ENCODE data around the gene KRT78.
"Not testable (repeated sequence)": the region's sequence is repeated elsewhere in the genome, so short reads cannot be mapped to it uniquely, and the experiment has no call there.

Gene KRT78

GRCh38 chr12:52796429-52796794 lies 52.4 kb downstream of the KRT78 start:
- DNase-seq (ENCODE audit: low spot score): no peak

DNA sequence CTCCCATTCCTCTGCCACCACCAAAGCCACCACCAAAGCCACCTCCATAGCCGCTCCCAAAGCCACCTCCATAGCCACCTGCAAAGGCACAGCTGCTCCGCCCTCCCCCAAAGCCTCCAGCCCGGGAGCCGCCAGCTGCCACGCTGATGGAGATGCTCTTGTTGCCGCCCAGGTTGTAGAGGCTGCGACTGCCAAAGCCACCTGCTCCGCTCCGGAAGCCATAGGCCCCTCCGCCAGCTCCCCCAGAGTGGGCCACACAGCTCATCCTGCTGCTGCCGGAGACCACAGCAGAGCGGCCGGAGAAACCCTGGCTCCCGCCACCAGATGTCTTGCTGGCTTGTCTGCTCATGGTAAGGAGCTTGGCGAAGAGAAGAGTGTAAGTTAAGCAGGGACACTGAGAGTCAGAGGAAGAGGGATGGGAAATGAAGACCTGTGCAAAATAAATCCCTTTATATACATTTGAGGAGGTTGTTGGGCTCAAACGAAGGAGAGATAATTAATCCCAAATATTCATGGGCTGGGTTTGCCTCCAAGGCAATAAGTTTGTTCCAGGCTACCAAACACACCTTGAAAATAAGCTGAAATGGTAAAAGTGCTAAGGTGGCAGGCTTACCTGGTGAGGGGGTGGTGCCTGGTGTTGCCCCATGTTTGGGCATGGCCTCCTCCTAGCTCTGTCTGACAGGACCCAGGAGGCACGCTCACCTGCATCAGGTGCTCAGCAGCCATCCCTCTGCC lies 52.9 kb downstream of the KRT78 start, which contains the start of gene KRT3:
Gene KRT3, minus strand, starts transcription at position 424 of the 735 bp plus-strand sequence. Its CDS starts 75 bp downstream, at position 349.
- DNase-seq (ENCODE audit: low spot score): no peak

GRCh38 chr12:52795332-52795674 lies 53.5 kb downstream of the KRT78 start:
- not testable (repeated sequence) for DNase-seq (ENCODE audit: low spot score)

GRCh38 chr12:52794479-52795331 lies 54.1 kb downstream of the KRT78 start:
- DNase-seq (ENCODE audit: low spot score): peak; percentile 29

- DNase-seq (ENCODE audit: low spot score): no peak
Measured at GRCh38 chr12:52792185-52793029, 56.4 kb downstream of the KRT78 start.

- DNase-seq (ENCODE audit: low spot score): no peak
Measured at GRCh38 chr12:52791271-52792184, 57.3 kb downstream of the KRT78 start.

DNA sequence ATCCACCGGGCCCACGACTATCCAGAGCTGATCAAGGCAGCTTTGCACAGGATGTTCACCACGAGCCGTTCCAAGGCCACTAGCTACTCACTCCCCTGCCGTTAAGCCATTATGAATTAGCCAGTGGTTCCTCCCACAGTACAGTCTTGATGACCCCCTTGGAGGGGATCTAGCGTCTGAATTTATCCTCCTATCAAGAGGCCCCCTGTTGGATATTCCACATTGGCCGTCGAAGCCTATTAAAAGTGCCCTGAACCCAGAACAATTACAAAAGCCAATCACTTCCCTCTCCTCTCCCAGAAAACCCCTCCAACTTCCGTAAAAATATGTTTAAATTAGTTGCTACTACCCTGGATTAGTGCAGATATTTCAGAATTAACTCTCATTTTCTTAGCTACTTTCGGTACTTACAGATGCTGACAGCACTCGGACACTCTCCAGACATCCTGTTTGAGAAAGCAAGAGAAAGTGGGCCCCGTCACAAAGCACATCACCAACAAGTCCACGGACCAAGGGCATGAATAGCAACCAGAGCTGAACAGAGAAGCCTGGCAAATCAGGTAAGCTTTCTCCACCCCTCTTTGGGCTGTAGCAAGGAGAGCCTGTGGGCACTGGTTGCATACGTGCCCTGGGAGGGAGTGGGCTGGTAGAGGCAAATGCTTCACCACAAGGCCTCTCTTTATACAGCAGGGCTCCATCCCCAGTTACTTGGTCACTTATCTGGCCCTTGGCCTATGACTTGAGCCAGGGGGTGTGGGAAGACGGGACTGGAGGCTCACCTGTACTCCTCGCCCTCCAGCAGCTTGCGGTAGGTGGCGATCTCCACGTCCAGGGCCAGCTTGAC lies 58.1 kb downstream of the KRT78 start:
- DNase-seq (ENCODE audit: low spot score): no peak

- no peak for DNase-seq (ENCODE audit: low spot score)
Measured at GRCh38 chr12:52789637-52790426, 59.0 kb downstream of the KRT78 start.

DNA sequence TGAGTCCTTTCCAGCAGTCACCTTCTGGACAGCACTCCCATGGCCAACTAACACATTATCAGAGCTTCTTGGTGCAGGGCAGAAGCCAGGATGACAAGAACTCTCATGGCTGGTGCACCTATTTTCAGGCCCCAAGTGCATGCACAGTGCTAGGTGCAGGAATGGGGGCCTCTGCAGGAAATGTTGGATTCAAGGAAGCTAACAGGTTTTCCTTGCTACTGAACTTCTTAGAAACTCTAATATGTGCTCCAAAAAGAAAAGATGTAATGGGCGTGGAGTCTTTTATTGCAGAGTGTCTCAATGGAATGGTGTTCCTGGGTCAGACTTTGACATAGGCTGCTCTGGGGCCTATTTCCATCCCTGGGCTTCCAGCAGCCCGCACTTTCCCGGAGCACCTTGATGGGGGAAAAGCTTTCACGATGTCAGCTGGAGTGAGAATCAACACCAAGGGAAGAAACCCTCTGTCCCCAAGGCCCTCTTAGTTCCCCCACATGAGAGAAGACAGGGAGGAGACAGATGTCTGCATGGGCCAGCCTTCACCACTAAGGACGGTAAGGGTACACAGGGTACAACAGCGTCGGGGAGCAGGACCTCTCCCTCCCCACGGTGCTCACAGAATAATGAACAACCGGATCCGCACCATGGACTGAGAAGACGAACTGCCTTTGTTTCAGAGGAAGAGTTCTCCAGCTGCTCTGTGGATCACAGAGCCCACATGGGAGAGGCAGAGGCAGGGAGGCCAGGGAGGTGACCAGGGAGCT lies 59.7 kb downstream of the KRT78 start:
- DNase-seq (ENCODE audit: low spot score): no peak

DNA sequence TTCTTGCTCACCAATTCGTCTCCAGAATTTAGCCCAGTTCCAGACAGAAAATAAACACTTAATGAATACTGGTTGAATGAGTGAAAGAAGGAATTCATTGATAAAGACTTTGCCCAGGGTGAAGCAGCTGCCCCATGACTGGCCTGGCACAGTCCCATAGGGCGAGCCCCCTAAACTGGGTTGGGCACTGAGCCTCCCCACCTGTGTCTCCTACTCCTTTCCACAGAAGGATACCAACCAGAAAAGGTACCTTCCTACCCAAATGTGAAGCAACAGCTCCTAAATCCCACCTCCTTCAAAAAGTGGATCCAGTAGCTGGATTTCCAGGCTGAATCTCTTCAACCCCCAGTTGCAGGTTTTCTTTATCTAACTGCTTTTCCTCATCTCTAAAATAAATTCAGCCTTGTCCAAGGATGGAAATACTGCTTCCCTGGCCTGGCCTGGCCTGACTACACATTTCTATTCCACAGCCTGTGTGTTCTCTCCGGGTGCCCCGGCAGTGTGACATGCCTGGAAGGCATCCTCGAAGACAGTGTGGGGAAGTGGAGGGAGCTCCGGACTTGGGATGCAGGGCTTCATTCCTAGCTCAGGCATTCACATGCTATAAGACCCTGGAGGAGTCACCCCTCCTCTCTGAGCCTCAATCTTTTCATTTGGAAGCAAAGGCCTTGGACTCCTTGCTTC lies 60.5 kb downstream of the KRT78 start:
- DNase-seq (ENCODE audit: low spot score): no peak
